ENCODE measurements around the gene MEF2C. TPM values are rescaled to one million over a fixed set of nuclear protein-coding genes. Genes with fewer than 3 reads are reported as not detected.

The MEF2C gene
- total RNA-seq, 2 experiments from 2014 or later = 0.60 to 0.87 TPM

DNA sequence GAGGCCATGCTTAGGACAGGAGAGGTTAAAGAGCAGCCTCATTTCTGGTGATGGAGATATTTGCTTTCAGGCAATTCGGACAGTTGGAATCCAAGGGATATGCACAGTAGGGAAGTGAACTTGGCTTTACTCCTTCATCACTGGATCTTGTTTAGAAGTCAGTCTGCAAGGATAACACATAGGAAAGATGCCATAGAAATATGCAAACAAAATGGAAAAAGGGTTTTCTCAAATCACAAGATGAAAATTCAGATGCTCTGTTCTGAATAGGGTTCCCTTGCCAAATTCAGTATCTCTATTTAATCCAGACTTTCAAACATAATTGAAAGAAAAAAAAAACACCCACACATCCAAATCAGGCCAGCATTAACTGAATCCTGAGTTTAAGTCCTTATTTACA lies 166.9 kb downstream of the MEF2C start:
- Mint-ChIP-seq H3K4me3 (no peak overlapping the region), H3K9me3 (no peaks in the 10 kb centered on the region), H3K27ac (no peak overlapping the region), H3K27me3 (peaks cover 32% of the 10 kb centered on the region), H3K36me3 (ENCODE audit: low read depth) (no peaks in the 10 kb centered on the region), H3K4me1 (ENCODE audit: low read depth) (no peaks in the 10 kb centered on the region)
- POLR2A ChIA-PET = no interaction called here
- DNase-seq = no peak
- CTCF ChIA-PET = no interaction called here
- ATAC-seq (ENCODE audit: poor library complexity) = no peak
- Histone ChIP-seq H3K4me3 (ENCODE audit: low read length) (no peak overlapping the region), H3K36me3 (ENCODE audit: insufficient read depth, low read length) (no peaks in the 10 kb centered on the region), H3K4me1 (ENCODE audit: insufficient read depth, low read length) (no peaks in the 10 kb centered on the region), H3K27ac (ENCODE audit: low read depth in 1 of 2, low read length in 2 of 2) (no peak overlapping the region), H3K9me3 (ENCODE audit: control insufficient read depth in 1 of 2, insufficient read depth in 1 of 2, low read length in 2 of 2) (no peaks in the 10 kb centered on the region), H3K27me3 (ENCODE audit: control insufficient read depth in 1 of 2, insufficient read depth in 2 of 2, low read length in 2 of 2) (peaks cover 0 to 19% of the 10 kb centered on the region in 2 experiments)
- no peak for TF ChIP-seq CTCF (IDR thresholded peaks at IDR 0.05)
- intact Hi-C loops (cut with DNase I, micrococcal nuclease) = no loop called here

DNA sequence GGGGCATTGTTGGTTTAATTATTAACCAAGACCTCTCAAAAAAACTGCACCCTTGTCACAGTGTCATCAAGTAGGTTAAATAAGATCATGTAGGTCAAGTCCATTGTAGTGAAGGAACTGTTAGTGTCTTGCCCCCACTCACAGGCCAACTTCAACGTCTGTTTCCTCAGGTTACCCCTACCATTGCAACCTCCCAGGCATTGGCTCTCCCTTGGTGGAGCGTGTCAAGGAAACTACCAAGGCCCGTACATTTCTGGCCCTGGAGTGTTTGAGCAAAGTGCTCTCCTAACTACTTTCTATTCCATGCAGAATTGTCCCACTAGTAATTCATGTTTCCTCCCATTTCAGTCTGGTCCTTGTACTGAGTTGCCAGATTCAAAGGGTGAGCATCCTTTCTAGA lies 167.5 kb downstream of the MEF2C start:
- no peak overlapping the region for H3K27ac Mint-ChIP-seq
- CTCF ChIA-PET = no interaction called here
- intact Hi-C loops (cut with DNase I, micrococcal nuclease) = no loop called here

DNA sequence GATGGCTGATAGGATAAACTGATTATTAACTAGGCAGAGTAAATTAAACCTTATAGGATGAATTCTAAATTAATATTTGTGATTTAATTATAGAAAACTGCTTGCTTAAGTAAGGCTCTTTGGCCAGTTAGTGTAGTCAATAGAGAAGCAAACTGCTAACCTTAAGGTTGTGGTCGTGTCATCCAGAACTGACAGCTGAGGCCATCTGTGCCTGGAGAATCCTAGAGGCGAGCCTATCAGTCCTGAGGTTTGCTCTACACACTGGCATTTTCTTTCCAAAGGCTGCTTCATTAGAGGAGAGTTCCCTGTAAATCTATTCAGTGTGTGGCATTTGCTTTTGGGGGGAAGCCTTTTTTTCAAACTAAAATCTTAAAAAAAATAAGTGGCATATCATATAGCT lies 169.2 kb downstream of the MEF2C start:
- H3K4me3 Mint-ChIP-seq = no peak overlapping the region
- intact Hi-C loops (cut with DNase I, micrococcal nuclease) = no loop called here
- no peaks in the 10 kb centered on the region for H3K36me3 Mint-ChIP-seq (ENCODE audit: low read depth)
- ChIA-PET CTCF (interaction anchor here (1.5 kb wide), 1 partner anchor 16 kb away, joined by 4 read pairs; no protein-coding TSS in a partner anchor), POLR2A (no interaction called here)
- H3K27ac Mint-ChIP-seq = no peak overlapping the region
- H3K4me1 Mint-ChIP-seq (ENCODE audit: low read depth) = no peaks in the 10 kb centered on the region
- DNase-seq = no peak
- no peak overlapping the region for H3K4me3 ChIP-seq (ENCODE audit: low read length)
- H3K9me3 Mint-ChIP-seq = no peaks in the 10 kb centered on the region
- H3K36me3 ChIP-seq (ENCODE audit: insufficient read depth, low read length) = no peaks in the 10 kb centered on the region
- peaks cover 0 to 14% of the 10 kb centered on the region in 2 experiments for H3K27me3 ChIP-seq (ENCODE audit: control insufficient read depth in 1 of 2, insufficient read depth in 2 of 2, low read length in 2 of 2)
- H3K9me3 ChIP-seq (ENCODE audit: control insufficient read depth in 1 of 2, insufficient read depth in 1 of 2, low read length in 2 of 2) = no peaks in the 10 kb centered on the region
- TF ChIP-seq CTCF (IDR thresholded peaks at IDR 0.05) = no peak
- ATAC-seq (ENCODE audit: poor library complexity) = no peak
- no peaks in the 10 kb centered on the region for H3K4me1 ChIP-seq (ENCODE audit: insufficient read depth, low read length)
- H3K27ac ChIP-seq (ENCODE audit: low read depth in 1 of 2, low read length in 2 of 2) = no peak overlapping the region
- H3K27me3 Mint-ChIP-seq = peaks cover 33% of the 10 kb centered on the region

More for the DNA sequence above, 167.5 kb downstream of the MEF2C start:
- Histone ChIP-seq H3K27me3 (ENCODE audit: control insufficient read depth in 1 of 2, insufficient read depth in 2 of 2, low read length in 2 of 2) (peaks cover 0 to 19% of the 10 kb centered on the region in 2 experiments), H3K4me1 (ENCODE audit: insufficient read depth, low read length) (no peaks in the 10 kb centered on the region), H3K27ac (ENCODE audit: low read depth in 1 of 2, low read length in 2 of 2) (no peak overlapping the region), H3K4me3 (ENCODE audit: low read length) (no peak overlapping the region), H3K36me3 (ENCODE audit: insufficient read depth, low read length) (no peaks in the 10 kb centered on the region), H3K9me3 (ENCODE audit: control insufficient read depth in 1 of 2, insufficient read depth in 1 of 2, low read length in 2 of 2) (no peaks in the 10 kb centered on the region)
- no peaks in the 10 kb centered on the region for H3K4me1 Mint-ChIP-seq (ENCODE audit: low read depth)
- H3K4me3 Mint-ChIP-seq = no peak overlapping the region
- no peak for TF ChIP-seq CTCF (IDR thresholded peaks at IDR 0.05)
- H3K36me3 Mint-ChIP-seq (ENCODE audit: low read depth) = no peaks in the 10 kb centered on the region
- no peak for ATAC-seq (ENCODE audit: poor library complexity)
- H3K27me3 Mint-ChIP-seq = peaks cover 36% of the 10 kb centered on the region
- POLR2A ChIA-PET = no interaction called here
- DNase-seq = no peak
- no peaks in the 10 kb centered on the region for H3K9me3 Mint-ChIP-seq
